Measurements from ENCODE around the gene ACER2. TPM values are rescaled to one million over a fixed set of nuclear protein-coding genes. Genes with fewer than 3 reads are reported as not detected.

The ACER2 gene
- total and polyA plus RNA-seq, 2 of the 4 experiments (the other 2 are of a cell fraction): 0.84 to 1.6 TPM

GRCh38 chr9:19380826-19381075 lies 28.1 kb upstream of the ACER2 start:
- Histone ChIP-seq H3K9me1 (ENCODE audit: insufficient read depth, low read length) (no peaks in the 10 kb centered on the region), H2BK5ac (ENCODE audit: low read depth, low read length, poor library complexity, severe bottlenecking) (peak overlapping the region; percentile 86), H4K5ac (ENCODE audit: low read depth, low read length) (peak overlapping the region; percentile 86), H2AK9ac (replicated peaks; ENCODE audit: low read depth, low read length, poor library complexity) (peak overlapping the region; percentile 99), H3K4ac (ENCODE audit: low read depth, low read length) (peak overlapping the region; percentile 87), H3K14ac (replicated peaks; ENCODE audit: low read depth, low read length) (peak overlapping the region; percentile 89), H4K20me1 (ENCODE audit: insufficient read depth, low read length) (peaks cover 38% of the 10 kb centered on the region; the same call in 1 of the 2 replicates), H3K27ac (ENCODE audit: insufficient read depth, low read length) (peak overlapping the region; percentile 84), H3K4me2 (ENCODE audit: low read depth, low read length) (peak overlapping the region; percentile 88), H3K4me1 (ENCODE audit: control insufficient read depth, insufficient read depth, low read length) (peaks cover 2% of the 10 kb centered on the region; the same call in 1 of the 2 replicates), H3K27me3 (ENCODE audit: control insufficient read depth, insufficient read depth, low read length) (no peaks in the 10 kb centered on the region), H2AK5ac (ENCODE audit: low read depth, low read length) (peak overlapping the region; percentile 74), H3K36me3 (ENCODE audit: control insufficient read depth, insufficient read depth, low read length) (peaks cover 23% of the 10 kb centered on the region), H3K9me3 (ENCODE audit: control insufficient read depth, insufficient read depth, low read length) (no peaks in the 10 kb centered on the region), H3K56ac (ENCODE audit: extremely low read depth, insufficient read depth, low read length) (peak overlapping the region; percentile 46; the same call in 1 of the 2 replicates), H3K18ac (ENCODE audit: low read depth, low read length) (no peak overlapping the region), H2BK120ac (ENCODE audit: low read depth, low read length) (0 out of 2 replicates have a peak overlapping the region, but pooled peaks have one; percentile 3), H3K4me3 (ENCODE audit: insufficient read depth, low read depth, low read length) (peak overlapping the region; percentile 78), H2BK20ac (ENCODE audit: low read depth, low read length) (no peak overlapping the region), H2BK15ac (ENCODE audit: low read depth, low read length) (no peak overlapping the region), H4K91ac (ENCODE audit: insufficient read depth, low read depth, low read length) (peak overlapping the region; percentile 43), H2AFZ (replicated peaks; ENCODE audit: low read length, poor library complexity) (peak overlapping the region; percentile 98), H3K9ac (ENCODE audit: low read depth, low read length) (peak overlapping the region; percentile 76), H4K8ac (ENCODE audit: low read depth in 2 of 2, low read length in 2 of 2) (peak overlapping the region; percentile 58 to 95), H3K23ac (ENCODE audit: low read depth, low read length) (peak overlapping the region; percentile 58; the same call in 1 of the 2 replicates), H3K79me1 (ENCODE audit: low read depth in 1 of 2, low read length in 2 of 2) (peaks cover 3 to 32% of the 10 kb centered on the region in 2 experiments; a peak in 3 of 4 replicates)
- TF ChIP-seq RAD21 (IDR thresholded peaks at IDR 0.05; ENCODE audit: low read length) (no peak), CTCF (conservative IDR thresholded peaks at IDR 0.05; ENCODE audit: low read depth, low read length) (no peak), MAFK (IDR thresholded peaks at IDR 0.05; ENCODE audit: low read depth, low read length) (no peak), CHD1 (IDR thresholded peaks at IDR 0.05; ENCODE audit: low read depth, low read length) (no peak), NFE2L2 (IDR thresholded peaks at IDR 0.05; ENCODE audit: low read depth, low read length) (no peak)
- BruUV-seq (replicated peaks): no TSS peak
- CTCF ChIA-PET: no interaction called here
- no peak for DNase-seq
- POLR2A ChIA-PET (ENCODE audit: unreplicated experiment): no interaction called here
- intact Hi-C loops (cut with micrococcal nuclease): loop anchor here (1.0 to 5.0 kb wide), 3 partner anchors 28 to 198 kb away; partner anchors contain the start of gene ACER2
- in situ Hi-C loops (cut with MboI; ENCODE audit: low sequenced_read_pairs): no loop called here
- dilution Hi-C loops (cut with HindIII; ENCODE audit: low sequenced_read_pairs, unreplicated experiment): no loop called here
- no CpG with 5 or more reads among the region's 6 CpGs for WGBS, 2 experiments (ENCODE audit: extremely low coverage in 2 of 2, insufficient read length in 1 of 2)
- ATAC-seq (ENCODE audit: low read depth): no peak
